Measurements from ENCODE around the gene TRIP13.

The TRIP13 gene

DNA sequence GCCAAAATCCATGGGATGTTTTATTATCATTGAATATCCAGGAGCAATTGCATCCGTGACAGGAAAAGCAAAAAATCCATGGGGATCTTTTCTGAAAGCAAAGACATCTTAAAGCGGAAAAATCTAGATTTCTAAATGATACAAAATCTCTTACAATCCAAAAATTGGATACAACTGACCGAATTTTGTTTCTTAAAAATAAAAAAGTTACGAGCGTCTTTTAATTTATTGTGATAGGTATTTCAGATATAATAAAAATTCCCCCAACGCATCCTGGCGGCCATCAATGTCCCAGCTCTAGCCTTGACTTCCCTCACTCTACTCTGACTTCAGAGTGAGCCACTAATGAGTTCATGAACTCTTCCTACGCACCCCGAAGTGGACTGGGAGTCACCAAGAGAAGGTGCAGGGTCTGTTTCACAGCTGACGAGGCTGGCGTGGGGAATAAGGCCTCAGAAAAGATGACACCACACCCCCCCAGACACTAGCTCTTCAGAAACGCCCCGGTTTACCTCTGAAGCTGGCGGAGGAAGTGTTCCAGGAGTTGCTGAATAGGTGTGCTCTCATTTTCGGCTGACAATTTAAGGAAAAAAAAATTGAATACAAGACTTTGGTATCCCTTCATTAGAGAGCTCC is 3.5 kb upstream of the TRIP13 start:
- in situ Hi-C loops (cut with HindIII; ENCODE audit: low sequenced_read_pairs), result no loop called here

- in situ Hi-C loops (cut with HindIII; ENCODE audit: low sequenced_read_pairs), result no loop called here
These were observed 1.4 kb upstream of the TRIP13 start for GRCh38 chr5:891117-891836.

GRCh38 chr5:891837-892393 is 769 bp upstream of the TRIP13 start:
- in situ Hi-C loops (cut with HindIII; ENCODE audit: low sequenced_read_pairs), result no loop called here

GRCh38 chr5:893137-893506 is 438 bp downstream of the TRIP13 start:
- in situ Hi-C loops (cut with HindIII; ENCODE audit: low sequenced_read_pairs), result no loop called here

DNA sequence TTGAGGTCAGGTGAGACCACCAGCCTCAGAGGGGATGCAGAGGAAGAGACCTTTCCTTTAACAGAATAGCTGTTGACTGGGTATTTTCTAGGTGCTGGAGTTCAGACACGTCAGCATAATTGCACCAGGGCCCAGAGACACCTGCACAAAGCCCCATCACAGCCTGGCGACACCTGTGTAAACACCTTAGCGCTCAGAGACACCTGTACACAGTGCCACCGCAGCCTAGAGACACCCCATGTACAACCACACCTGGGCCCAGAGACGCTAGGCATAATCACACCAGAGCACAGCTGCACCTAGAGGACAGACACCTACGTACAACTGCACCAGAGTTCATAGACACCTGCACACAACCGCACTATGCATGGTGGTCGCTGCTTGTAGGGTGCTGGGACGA is 1.0 kb downstream of the TRIP13 start:
- in situ Hi-C loops (cut with HindIII; ENCODE audit: low sequenced_read_pairs), result no loop called here

DNA sequence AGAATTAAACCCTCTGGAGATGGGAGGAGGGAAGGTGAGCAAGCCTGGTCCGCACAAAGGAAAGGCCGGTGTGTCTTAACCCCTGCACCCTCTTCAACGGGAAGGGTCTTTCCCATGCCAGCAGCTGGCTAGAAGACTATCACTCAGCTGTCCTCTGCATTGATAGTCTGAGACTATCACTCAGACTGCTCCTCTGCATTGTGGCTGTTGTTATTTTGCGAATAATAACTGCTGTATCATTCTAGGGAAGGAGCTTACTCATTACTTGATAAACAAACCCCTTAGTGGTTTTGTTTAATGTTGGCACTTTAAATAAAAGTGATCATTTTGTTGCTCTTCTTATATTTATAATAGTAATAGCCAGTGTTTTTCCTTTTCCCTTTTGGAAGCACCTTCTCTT is 8.1 kb downstream of the TRIP13 start:
- in situ Hi-C loops (cut with HindIII; ENCODE audit: low sequenced_read_pairs), result loop anchor here (5.0 kb wide), 1 partner anchor 233 kb away; no protein-coding TSS in a partner anchor

DNA sequence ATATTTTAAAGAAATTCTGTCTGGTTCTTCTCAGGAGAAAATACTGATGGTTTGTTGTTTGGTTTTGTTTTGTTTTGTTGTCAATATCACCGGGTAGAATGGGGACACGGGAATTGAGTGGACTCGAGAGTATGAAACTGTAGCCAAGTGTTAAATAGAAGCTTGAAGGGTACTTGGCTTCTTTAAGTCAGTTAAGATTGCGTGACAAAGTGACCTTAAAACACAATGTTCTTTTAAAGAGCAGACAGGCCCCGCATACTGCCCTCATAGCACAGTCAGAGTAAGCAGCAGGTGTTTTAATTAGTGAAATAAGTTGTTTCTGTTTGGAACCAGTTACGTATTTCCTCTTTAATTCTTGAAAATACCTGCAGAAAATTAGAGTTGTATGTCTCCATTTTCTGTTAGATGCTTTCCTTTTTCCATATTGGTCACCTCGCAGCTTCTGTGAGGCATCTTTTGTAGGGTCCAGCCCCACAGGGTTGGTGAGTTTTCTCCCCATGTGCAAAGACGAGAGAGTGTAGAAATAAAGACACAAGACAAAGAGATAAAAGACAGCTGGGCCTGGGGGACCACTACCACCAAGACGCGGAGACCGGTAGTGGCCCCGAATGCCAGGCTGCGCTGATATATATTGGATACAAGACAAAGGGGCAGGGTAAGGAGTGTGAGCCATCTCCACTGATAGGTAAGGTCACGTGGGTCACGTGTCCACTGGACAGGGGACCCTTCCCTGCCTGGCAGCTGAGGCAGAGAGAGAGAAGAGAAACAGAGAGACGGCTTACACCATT is 9.6 kb downstream of the TRIP13 start:
- in situ Hi-C loops (cut with HindIII; ENCODE audit: low sequenced_read_pairs), result loop anchor here (5.0 kb wide), 1 partner anchor 235 kb away; no protein-coding TSS in a partner anchor

GRCh38 chr5:903756-904096 is 11.0 kb downstream of the TRIP13 start:
- in situ Hi-C loops (cut with HindIII; ENCODE audit: low sequenced_read_pairs), result loop anchor here (5.0 kb wide), 1 partner anchor 236 kb away; no protein-coding TSS in a partner anchor

DNA sequence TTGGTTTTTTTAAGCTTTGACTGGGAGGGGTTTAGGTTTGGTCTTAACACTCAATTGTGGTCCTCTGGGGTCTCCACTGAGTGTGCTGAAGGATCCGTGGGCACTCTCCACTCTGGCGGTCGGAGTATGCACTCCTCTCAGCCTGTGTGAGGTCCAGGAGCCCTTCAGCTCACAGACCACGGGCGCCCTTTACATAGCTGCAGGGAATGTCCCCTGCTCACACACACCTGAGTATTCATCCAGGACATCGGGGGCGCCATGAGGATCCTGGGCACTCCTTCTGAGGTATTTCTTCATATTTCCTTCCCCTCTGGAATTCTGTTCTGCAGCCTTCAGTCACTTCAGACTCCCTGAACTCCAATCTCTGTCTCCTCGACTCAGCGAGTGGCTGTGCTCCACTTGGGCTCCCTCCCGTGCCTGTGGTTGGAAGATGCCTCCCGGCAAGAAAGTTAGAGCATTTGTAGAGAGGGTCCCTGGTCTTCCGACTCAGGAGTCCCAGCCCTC is 12.5 kb downstream of the TRIP13 start:
- in situ Hi-C loops (cut with HindIII; ENCODE audit: low sequenced_read_pairs), result no loop called here

- in situ Hi-C loops (cut with HindIII; ENCODE audit: low sequenced_read_pairs), result no loop called here
These were observed 14.8 kb downstream of the TRIP13 start for GRCh38 chr5:907366-907910.

GRCh38 chr5:908172-908571 is 15.5 kb downstream of the TRIP13 start:
- in situ Hi-C loops (cut with HindIII; ENCODE audit: low sequenced_read_pairs), result no loop called here

GRCh38 chr5:909086-909485 is 16.4 kb downstream of the TRIP13 start:
- in situ Hi-C loops (cut with HindIII; ENCODE audit: low sequenced_read_pairs), result no loop called here

- in situ Hi-C loops (cut with HindIII; ENCODE audit: low sequenced_read_pairs), result no loop called here
These were observed 17.5 kb downstream of the TRIP13 start for GRCh38 chr5:909994-910768.

DNA sequence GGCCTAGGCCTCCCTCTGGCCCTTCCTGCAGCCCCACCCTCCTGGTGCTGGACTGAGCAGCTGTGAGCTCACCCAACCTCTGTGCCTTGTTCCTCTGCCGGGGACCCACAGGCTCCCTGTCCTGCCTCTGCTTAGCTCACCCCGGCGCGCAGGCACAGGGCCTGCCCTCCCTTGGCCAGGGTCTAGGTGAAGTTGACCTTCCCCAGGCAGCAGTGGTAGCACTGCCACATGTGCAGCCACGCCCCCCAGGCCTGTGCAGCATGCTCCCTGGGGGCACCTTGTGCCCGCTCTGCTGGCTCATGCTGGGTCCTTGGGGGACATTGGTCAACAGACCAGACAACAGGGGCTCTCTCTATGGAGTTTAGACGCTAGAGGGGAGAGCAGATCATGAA is 18.1 kb downstream of the TRIP13 start:
- in situ Hi-C loops (cut with HindIII; ENCODE audit: low sequenced_read_pairs), result no loop called here

- in situ Hi-C loops (cut with HindIII; ENCODE audit: low sequenced_read_pairs), result no loop called here
These were observed 18.9 kb downstream of the TRIP13 start for GRCh38 chr5:911601-912000.

DNA sequence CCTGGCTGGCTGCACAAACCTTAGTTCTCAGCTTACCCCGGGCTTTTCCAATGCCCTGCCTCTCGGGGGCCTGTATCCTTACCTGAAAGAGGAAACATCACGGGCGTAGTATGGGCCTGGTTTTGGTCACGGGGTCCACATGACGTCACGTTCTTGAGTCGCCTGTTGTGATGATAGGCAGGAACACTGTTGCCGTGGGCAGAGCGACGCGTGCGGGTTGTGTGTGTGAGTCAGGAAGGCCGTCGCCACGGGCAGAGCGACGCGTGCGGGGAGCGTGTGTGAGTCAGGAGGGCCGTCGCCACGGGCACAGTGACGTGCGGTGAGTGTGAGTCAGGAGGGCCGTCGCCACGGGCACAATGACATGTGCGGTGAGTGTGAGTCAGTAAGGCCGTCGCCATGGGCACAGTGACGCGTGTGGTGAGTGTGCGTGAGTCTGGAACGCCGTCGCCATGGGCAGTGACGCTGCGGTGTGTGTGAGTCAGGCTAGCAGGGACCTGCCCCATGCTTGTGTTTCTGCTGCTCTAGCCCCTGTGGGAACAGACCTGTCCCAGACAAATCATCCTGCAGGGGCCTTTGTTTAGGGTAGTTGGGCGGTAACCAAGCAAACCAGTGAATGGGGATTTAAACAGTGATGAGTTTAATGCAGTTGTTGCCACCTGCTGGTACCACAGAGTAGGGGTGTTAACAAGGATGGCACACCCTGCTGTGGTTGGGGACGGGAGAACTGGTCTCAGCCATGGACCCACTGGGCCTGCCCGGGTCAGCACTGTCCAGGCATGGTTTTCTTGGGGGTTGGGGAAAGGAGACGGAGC is 19.8 kb downstream of the TRIP13 start:
- in situ Hi-C loops (cut with HindIII; ENCODE audit: low sequenced_read_pairs), result no loop called here

GRCh38 chr5:914174-914573 is 21.5 kb downstream of the TRIP13 start:
- in situ Hi-C loops (cut with HindIII; ENCODE audit: low sequenced_read_pairs), result no loop called here

DNA sequence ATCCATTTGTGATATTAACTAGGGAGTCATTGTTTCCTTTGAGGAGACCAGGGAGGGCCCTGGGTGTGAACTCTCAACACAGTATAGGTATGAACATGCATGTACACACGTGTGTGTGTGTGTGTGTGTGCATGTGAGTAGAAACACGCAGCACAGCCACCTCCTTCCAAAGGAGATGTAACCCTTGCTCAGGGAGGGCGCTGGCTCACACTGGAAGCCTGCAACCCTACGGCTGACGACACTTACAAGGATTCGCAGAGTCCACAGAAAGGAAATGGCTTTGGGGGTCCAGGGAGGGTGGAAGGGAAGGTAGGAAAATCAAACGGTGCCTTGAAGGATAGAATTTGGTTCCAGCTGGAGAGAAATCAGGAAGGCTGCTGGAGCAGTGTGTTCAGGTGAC is 21.9 kb downstream of the TRIP13 start:
- in situ Hi-C loops (cut with HindIII; ENCODE audit: low sequenced_read_pairs), result loop anchor here (5.0 kb wide), 1 partner anchor 42 kb away; no protein-coding TSS in a partner anchor

DNA sequence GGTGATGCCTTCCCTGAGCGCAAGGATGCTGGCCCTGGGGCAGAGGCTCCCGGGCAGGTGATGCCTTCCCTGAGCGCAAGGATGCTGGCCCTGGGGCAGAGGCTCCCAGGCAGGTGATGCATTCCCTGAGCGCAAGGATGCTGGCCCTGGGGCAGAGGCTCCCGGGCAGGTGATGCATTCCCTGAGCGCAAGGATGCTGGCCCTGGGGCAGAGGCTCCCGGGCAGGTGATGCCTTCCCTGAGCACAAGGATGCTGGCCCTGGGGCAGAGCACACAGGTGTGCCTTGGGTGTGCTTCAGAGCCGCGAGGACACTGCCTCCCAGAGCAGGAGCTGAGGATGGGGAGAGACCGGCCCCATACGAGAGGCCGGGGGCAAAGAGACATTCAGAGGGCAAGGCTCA is 22.7 kb downstream of the TRIP13 start:
- in situ Hi-C loops (cut with HindIII; ENCODE audit: low sequenced_read_pairs), result loop anchor here (5.0 kb wide), 1 partner anchor 43 kb away; no protein-coding TSS in a partner anchor

All from endothelial cell of hepatic sinusoid (primary cell).